H9 (cell line): ENCODE measurements around the gene THSD4. TPM values are rescaled to one million over a fixed set of nuclear protein-coding genes. Genes with fewer than 3 reads are reported as not detected.

Experiments used
- DNase-seq: peaks from one replicate; pipeline ENCODE4 v3.0.0-alpha.2; 2017
- H2AFZ ChIP-seq: one replicate; pipeline ENCODE4 v1.6.1; 2013; ENCODE audit warnings: mild to moderate bottlenecking, low read length, control low read depth, moderate library complexity
- H2AK5ac ChIP-seq: 2 replicates; pipeline ENCODE4 v1.6.1; 2013; ENCODE audit warnings: low read length, control low read depth, mixed read lengths; ENCODE audit not compliant: insufficient read length
- H2BK120ac ChIP-seq: one replicate; pipeline ENCODE4 v1.6.1; 2013; ENCODE audit warnings: low read depth, mild to moderate bottlenecking, low read length, control low read depth, inconsistent platforms; ENCODE audit not compliant: poor library complexity, severe bottlenecking
- H2BK12ac ChIP-seq: 2 replicates; pipeline ENCODE4 v1.6.1; 2013; ENCODE audit warnings: low read length, control low read depth, mixed read lengths, low read depth; ENCODE audit not compliant: insufficient read length
- H2BK15ac ChIP-seq: 2 replicates; pipeline ENCODE4 v1.6.1; 2013; ENCODE audit warnings: low read depth, low read length, control low read depth
- H2BK20ac ChIP-seq: one replicate; pipeline ENCODE4 v1.6.1; 2013; ENCODE audit warnings: low read depth, mild to moderate bottlenecking, low read length, control low read depth, inconsistent platforms; ENCODE audit not compliant: poor library complexity, severe bottlenecking
- H2BK5ac ChIP-seq: 2 replicates; pipeline ENCODE4 v1.6.1; 2013; ENCODE audit warnings: low read length, control low read depth, mixed read lengths; ENCODE audit not compliant: insufficient read length
- H3K14ac ChIP-seq: 2 replicates; pipeline ENCODE4 v1.6.1; 2013; ENCODE audit warnings: low read length, control low read depth; ENCODE audit not compliant: insufficient read depth
- H3K18ac ChIP-seq: 2 replicates; pipeline ENCODE4 v1.6.1; 2013; ENCODE audit warnings: low read depth, mild to moderate bottlenecking, mixed read lengths, low read length, control low read depth; ENCODE audit not compliant: insufficient read length
- H3K23ac ChIP-seq: 2 replicates; pipeline ENCODE4 v1.6.1; 2013; ENCODE audit warnings: low read length, control low read depth, mixed read lengths, low read depth; ENCODE audit not compliant: insufficient read length
- H3K23me2 ChIP-seq: 2 replicates; pipeline ENCODE4 v1.6.1; 2013; ENCODE audit warnings: low read depth, mild to moderate bottlenecking, mixed read lengths, low read length, control low read depth; ENCODE audit not compliant: insufficient read length, poor library complexity, severe bottlenecking
- H3K27ac ChIP-seq: 2 replicates; pipeline ENCODE4 v1.5.1; 2013; ENCODE audit warnings: low read length, control low read depth, mixed read lengths, low read depth; ENCODE audit not compliant: insufficient read length
- H3K27me3 ChIP-seq: 2 replicates; pipeline ENCODE4 v1.6.1; 2013; ENCODE audit warnings: low read length, control low read depth, inconsistent platforms; ENCODE audit not compliant: insufficient read depth
- H3K4ac ChIP-seq: 2 replicates; pipeline ENCODE4 v1.6.1; 2013; ENCODE audit warnings: low read depth, mild to moderate bottlenecking, control low read depth, inconsistent platforms, low read length, moderate library complexity
- H3K4me1 ChIP-seq: 2 replicates; pipeline ENCODE4 v1.6.1; 2013; ENCODE audit warnings: low read length, control low read depth, inconsistent platforms; ENCODE audit not compliant: insufficient read depth
- H3K4me2 ChIP-seq: 2 replicates; pipeline ENCODE4 v1.6.1; 2013; ENCODE audit warnings: low read length, control low read depth, mixed read lengths; ENCODE audit not compliant: insufficient read length, insufficient read depth
- H3K56ac ChIP-seq: 2 replicates; pipeline ENCODE4 v1.6.1; 2013; ENCODE audit warnings: low read depth, mild to moderate bottlenecking, mixed read lengths, low read length, control low read depth; ENCODE audit not compliant: insufficient read length
- H3K79me1 ChIP-seq: 2 replicates; pipeline ENCODE4 v1.6.1; 2013; ENCODE audit warnings: low read depth, mild to moderate bottlenecking, moderate library complexity, low read length, control low read depth, inconsistent platforms; ENCODE audit not compliant: insufficient read depth, poor library complexity, severe bottlenecking
- H3K79me2 ChIP-seq: 2 replicates; pipeline ENCODE4 v1.6.1; 2013; ENCODE audit warnings: low read length, control low read depth, inconsistent platforms; ENCODE audit not compliant: insufficient read depth
- H3K9ac ChIP-seq: 2 replicates; pipeline ENCODE4 v1.6.1; 2013; ENCODE audit warnings: low read length, control low read depth, mixed read lengths; ENCODE audit not compliant: insufficient read length; ENCODE audit errors: extremely low read depth
- H3K9me3 ChIP-seq: one replicate; pipeline ENCODE4 v1.6.1; 2013; ENCODE audit warnings: low read depth, low read length, inconsistent platforms; ENCODE audit not compliant: control insufficient read depth
- H3T11ph ChIP-seq: one replicate; pipeline ENCODE4 v1.6.1; 2013; ENCODE audit warnings: mild to moderate bottlenecking, low read length, control low read depth, inconsistent platforms
- H4K20me1 ChIP-seq: one replicate; pipeline ENCODE4 v1.6.1; 2013; ENCODE audit not compliant: control insufficient read depth, insufficient read length, insufficient read depth
- H4K5ac ChIP-seq: 2 replicates; pipeline ENCODE4 v1.6.1; 2013; ENCODE audit warnings: low read depth, mild to moderate bottlenecking, mixed read lengths, low read length, control low read depth; ENCODE audit not compliant: insufficient read length
- H4K8ac ChIP-seq: replicated peaks from 2 replicates; pipeline ENCODE4 v1.6.1; 2013; ENCODE audit warnings: low read length, control low read depth, mixed read lengths, low read depth; ENCODE audit not compliant: insufficient read length
- H4K91ac ChIP-seq: 2 replicates; pipeline ENCODE4 v1.6.1; 2013; ENCODE audit warnings: low read depth, mild to moderate bottlenecking, moderate library complexity, mixed read lengths, low read length, control low read depth; ENCODE audit not compliant: insufficient read length
- H3K27ac Mint-ChIP-seq, 3 experiments: 2 replicates in 2 of 3; 3 replicates in 1 of 3; pipeline ENCODE4 v1.8.0; 2020 to 2021; ENCODE audit warnings: mixed read lengths in 3 of 3, mild to moderate bottlenecking in 1 of 3, moderate library complexity in 1 of 3
- H3K27me3 Mint-ChIP-seq: 2 replicates; pipeline ENCODE4 v1.8.0; 2021; ENCODE audit warnings: low read depth, mild to moderate bottlenecking, moderate library complexity, mixed read lengths
- H3K36me3 Mint-ChIP-seq, 3 experiments: 2 replicates in 2 of 3; 3 replicates in 1 of 3; pipeline ENCODE4 v1.8.0; 2020 to 2021; ENCODE audit warnings: low read depth in 3 of 3, mixed read lengths in 3 of 3; ENCODE audit not compliant: insufficient read depth in 1 of 3
- H3K4me1 Mint-ChIP-seq, 2 experiments: 2 replicates each; pipeline ENCODE4 v1.8.0; 2020; ENCODE audit warnings: mixed read lengths in 2 of 2
- H3K4me3 Mint-ChIP-seq, 2 experiments: 2 replicates in 1 of 2; 3 replicates in 1 of 2; pipeline ENCODE4 v1.8.0; 2020 to 2021; ENCODE audit warnings: mild to moderate bottlenecking in 2 of 2, mixed read lengths in 2 of 2, moderate library complexity in 1 of 2
- H3K9me3 Mint-ChIP-seq, 2 experiments: 2 replicates in 1 of 2; 3 replicates in 1 of 2; pipeline ENCODE4 v1.8.0; 2020; ENCODE audit warnings: mild to moderate bottlenecking in 2 of 2, mixed read lengths in 2 of 2, moderate library complexity in 1 of 2
- WGBS: extraction: QIAGEN DNeasy Blood & Tissue Kit; methylation state at CpG from one replicate; pipeline ENCODE4 v1.1.7; 2013; ENCODE audit warnings: missing lambda C conversion rate, low lambda C conversion rate, mixed read lengths; ENCODE audit not compliant: insufficient read length; ENCODE audit errors: extremely low coverage; 5-methylcytosine and 5-hydroxymethylcytosine counted together
- total RNA-seq: library from RNA; stranded (reverse); gene quantifications from 2 replicates; pipeline ENCODE4 v1.2.1, GENCODE V29; 2021
- TF ChIP-seq, protein P1 (sequence below): fragments of 200-600 bp; sonication (generic); conservative IDR thresholded peaks from 3 replicates; pipeline ENCODE4 v1.8.0; 2021; ENCODE audit warnings: antibody characterized with exemption, mild to moderate bottlenecking

Gene THSD4
- total RNA-seq, 1 experiment from 2014 or later = 5.5 TPM

DNA sequence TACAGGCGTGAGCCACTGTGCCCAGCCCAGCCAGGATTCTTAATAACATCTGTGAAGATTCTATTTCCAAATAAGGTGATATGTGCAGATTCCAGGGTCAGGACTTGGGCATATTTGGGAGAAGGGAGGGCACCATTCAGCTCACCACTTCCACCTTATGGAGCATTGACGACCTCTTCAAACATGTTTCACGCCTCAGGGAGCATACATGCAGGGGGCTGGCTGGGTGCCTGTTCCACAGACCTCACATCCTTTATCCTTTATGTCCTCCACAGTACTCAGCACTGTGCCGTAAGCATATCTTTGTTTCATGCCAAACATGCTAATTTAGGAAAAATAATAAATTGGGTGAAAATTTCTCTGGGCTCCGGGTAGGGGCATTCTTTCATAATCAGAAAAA lies 229.0 kb downstream of the THSD4 start:
- no peak overlapping the region for H3K18ac ChIP-seq
- peaks cover 8% of the 10 kb centered on the region; the same call in 1 of the 2 replicates for H3K4me1 ChIP-seq
- Mint-ChIP-seq H3K27ac (no peak overlapping the region), H3K36me3 (no peaks in the 10 kb centered on the region), H3K4me3 (no peak overlapping the region), H3K9me3 (no peaks in the 10 kb centered on the region; a peak in 1 of 5 replicates), H3K27me3 (no peaks in the 10 kb centered on the region; the same call in 1 of the 2 replicates), H3K4me1 (peaks cover 31 to 37% of the 10 kb centered on the region in 2 experiments)
- no peak for DNase-seq
- no peak overlapping the region for H2BK120ac ChIP-seq
- no peak overlapping the region for H3K9ac ChIP-seq
- H3K27me3 ChIP-seq = no peaks in the 10 kb centered on the region
- H2AFZ ChIP-seq = no peak overlapping the region
- no peak overlapping the region for H3K4ac ChIP-seq
- TF ChIP-seq, protein P1, sequence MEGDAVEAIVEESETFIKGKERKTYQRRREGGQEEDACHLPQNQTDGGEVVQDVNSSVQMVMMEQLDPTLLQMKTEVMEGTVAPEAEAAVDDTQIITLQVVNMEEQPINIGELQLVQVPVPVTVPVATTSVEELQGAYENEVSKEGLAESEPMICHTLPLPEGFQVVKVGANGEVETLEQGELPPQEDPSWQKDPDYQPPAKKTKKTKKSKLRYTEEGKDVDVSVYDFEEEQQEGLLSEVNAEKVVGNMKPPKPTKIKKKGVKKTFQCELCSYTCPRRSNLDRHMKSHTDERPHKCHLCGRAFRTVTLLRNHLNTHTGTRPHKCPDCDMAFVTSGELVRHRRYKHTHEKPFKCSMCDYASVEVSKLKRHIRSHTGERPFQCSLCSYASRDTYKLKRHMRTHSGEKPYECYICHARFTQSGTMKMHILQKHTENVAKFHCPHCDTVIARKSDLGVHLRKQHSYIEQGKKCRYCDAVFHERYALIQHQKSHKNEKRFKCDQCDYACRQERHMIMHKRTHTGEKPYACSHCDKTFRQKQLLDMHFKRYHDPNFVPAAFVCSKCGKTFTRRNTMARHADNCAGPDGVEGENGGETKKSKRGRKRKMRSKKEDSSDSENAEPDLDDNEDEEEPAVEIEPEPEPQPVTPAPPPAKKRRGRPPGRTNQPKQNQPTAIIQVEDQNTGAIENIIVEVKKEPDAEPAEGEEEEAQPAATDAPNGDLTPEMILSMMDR = no peak
- H3K23ac ChIP-seq = no peak overlapping the region
- H3K56ac ChIP-seq = no peak overlapping the region
- no peak overlapping the region for H2AK5ac ChIP-seq
- no peak overlapping the region for H4K5ac ChIP-seq
- no peak overlapping the region for H4K91ac ChIP-seq
- H3K79me2 ChIP-seq = no peaks in the 10 kb centered on the region
- H3T11ph ChIP-seq = no peak overlapping the region
- no peaks in the 10 kb centered on the region for H4K20me1 ChIP-seq
- no peak overlapping the region for H2BK20ac ChIP-seq
- no peak overlapping the region for H4K8ac ChIP-seq
- H3K9me3 ChIP-seq = no peaks in the 10 kb centered on the region
- H3K14ac ChIP-seq = no peak overlapping the region
- H2BK5ac ChIP-seq = no peak overlapping the region
- no peak overlapping the region for H2BK12ac ChIP-seq
- H3K23me2 ChIP-seq = no peaks in the 10 kb centered on the region
- H3K4me2 ChIP-seq = no peak overlapping the region
- no CpG with 5 or more reads among the region's 5 CpGs for WGBS
- H3K79me1 ChIP-seq = no peaks in the 10 kb centered on the region
- H3K27ac ChIP-seq = no peak overlapping the region
- H2BK15ac ChIP-seq = no peak overlapping the region
